Measurements from ENCODE around the gene EDAR. TPM values are rescaled to one million over a fixed set of nuclear protein-coding genes. Genes with fewer than 3 reads are reported as not detected.

Gene EDAR
- total and polyA plus RNA-seq, 10 of the 15 experiments (the other 5 are each of a cell fraction or from before 2014, with no cell fraction given) = 0.04 TPM; not detected in 9

- TF ChIP-seq ZNF274 (IDR thresholded peaks at IDR 0.05; ENCODE audit: insufficient read depth, insufficient read length) (no peak), CREM (IDR thresholded peaks at IDR 0.05; ENCODE audit: low read depth) (no peak), TCF3 (IDR thresholded peaks at IDR 0.05; ENCODE audit: borderline replicate concordance, insufficient read depth, low read depth, low read length) (no peak), CUX1 (IDR thresholded peaks at IDR 0.05; ENCODE audit: insufficient replicate concordance, low read depth, low read length) (no peak), TAF1 (IDR thresholded peaks at IDR 0.05; ENCODE audit: borderline replicate concordance, low read depth, low read length) (no peak)
- TF ChIP-seq, protein P1, sequence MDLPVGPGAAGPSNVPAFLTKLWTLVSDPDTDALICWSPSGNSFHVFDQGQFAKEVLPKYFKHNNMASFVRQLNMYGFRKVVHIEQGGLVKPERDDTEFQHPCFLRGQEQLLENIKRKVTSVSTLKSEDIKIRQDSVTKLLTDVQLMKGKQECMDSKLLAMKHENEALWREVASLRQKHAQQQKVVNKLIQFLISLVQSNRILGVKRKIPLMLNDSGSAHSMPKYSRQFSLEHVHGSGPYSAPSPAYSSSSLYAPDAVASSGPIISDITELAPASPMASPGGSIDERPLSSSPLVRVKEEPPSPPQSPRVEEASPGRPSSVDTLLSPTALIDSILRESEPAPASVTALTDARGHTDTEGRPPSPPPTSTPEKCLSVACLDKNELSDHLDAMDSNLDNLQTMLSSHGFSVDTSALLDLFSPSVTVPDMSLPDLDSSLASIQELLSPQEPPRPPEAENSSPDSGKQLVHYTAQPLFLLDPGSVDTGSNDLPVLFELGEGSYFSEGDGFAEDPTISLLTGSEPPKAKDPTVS (IDR thresholded peaks at IDR 0.05; ENCODE audit: low read depth, low read length) = no peak
Measured at GRCh38 chr2:109028738-109029489, 39.9 kb upstream of the EDAR start (continued).
